IMR-90 (cell line): ENCODE data around the gene KNTC1. TPM values are rescaled to one million over a fixed set of nuclear protein-coding genes. Genes with fewer than 3 reads are reported as not detected.

Experiments
- MAFK ChIP-seq: IDR thresholded peaks from 2 replicates; pipeline ENCODE4 v1.6.1; 2012; ENCODE audit warnings: low read depth, low read length, improper control_type of control experiment
- RCOR1 ChIP-seq: IDR thresholded peaks from 2 replicates; pipeline ENCODE4 v1.6.1; 2012; ENCODE audit warnings: mild to moderate bottlenecking, low read length, improper control_type of control experiment; ENCODE audit not compliant: insufficient replicate concordance
- polyA plus RNA-seq, 3 experiments: library from polyadenylated mRNA; depleted of rRNA; stranded (reverse); fragments of >200 nt; gene quantifications; 2 replicates each; pipeline ENCODE4 v1.2.3, GENCODE V29; 2012; ENCODE audit warnings: low replicate concordance in 1 of 3
- total RNA-seq: library from RNA; depleted of rRNA; stranded (reverse); fragments of >200 nt; gene quantifications from 2 replicates; pipeline ENCODE4 v1.2.3, GENCODE V29; 2012
- TF ChIP-seq, protein P1 (sequence below): conservative IDR thresholded peaks from 2 replicates; pipeline ENCODE4 v1.5.1; 2012; ENCODE audit warnings: mild to moderate bottlenecking, low read depth, low read length, improper control_type of control experiment
- TF ChIP-seq, protein P2 (sequence below): fragments of 150-350 bp; IDR thresholded peaks from 2 replicates; pipeline ENCODE4 v1.6.1; 2017; ENCODE audit warnings: mild to moderate bottlenecking, antibody characterized with exemption, low read length, low read depth

The KNTC1 gene
- total and polyA plus RNA-seq, 2 of the 4 experiments (the other 2 are of a cell fraction), result 16.6 to 23.7 TPM

- TF ChIP-seq, protein P1, sequence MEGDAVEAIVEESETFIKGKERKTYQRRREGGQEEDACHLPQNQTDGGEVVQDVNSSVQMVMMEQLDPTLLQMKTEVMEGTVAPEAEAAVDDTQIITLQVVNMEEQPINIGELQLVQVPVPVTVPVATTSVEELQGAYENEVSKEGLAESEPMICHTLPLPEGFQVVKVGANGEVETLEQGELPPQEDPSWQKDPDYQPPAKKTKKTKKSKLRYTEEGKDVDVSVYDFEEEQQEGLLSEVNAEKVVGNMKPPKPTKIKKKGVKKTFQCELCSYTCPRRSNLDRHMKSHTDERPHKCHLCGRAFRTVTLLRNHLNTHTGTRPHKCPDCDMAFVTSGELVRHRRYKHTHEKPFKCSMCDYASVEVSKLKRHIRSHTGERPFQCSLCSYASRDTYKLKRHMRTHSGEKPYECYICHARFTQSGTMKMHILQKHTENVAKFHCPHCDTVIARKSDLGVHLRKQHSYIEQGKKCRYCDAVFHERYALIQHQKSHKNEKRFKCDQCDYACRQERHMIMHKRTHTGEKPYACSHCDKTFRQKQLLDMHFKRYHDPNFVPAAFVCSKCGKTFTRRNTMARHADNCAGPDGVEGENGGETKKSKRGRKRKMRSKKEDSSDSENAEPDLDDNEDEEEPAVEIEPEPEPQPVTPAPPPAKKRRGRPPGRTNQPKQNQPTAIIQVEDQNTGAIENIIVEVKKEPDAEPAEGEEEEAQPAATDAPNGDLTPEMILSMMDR, result no peak
- TF ChIP-seq RCOR1 (no peak), MAFK (0 out of 2 replicates have a peak, but pooled peaks have one; percentile 2)
- TF ChIP-seq, protein P2, sequence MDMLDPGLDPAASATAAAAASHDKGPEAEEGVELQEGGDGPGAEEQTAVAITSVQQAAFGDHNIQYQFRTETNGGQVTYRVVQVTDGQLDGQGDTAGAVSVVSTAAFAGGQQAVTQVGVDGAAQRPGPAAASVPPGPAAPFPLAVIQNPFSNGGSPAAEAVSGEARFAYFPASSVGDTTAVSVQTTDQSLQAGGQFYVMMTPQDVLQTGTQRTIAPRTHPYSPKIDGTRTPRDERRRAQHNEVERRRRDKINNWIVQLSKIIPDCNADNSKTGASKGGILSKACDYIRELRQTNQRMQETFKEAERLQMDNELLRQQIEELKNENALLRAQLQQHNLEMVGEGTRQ, result no peak
These were observed at the start of gene KNTC1, which contains the start of gene RSRC2 (continued) for GRCh38 chr12:122526683-122527477.
